Keratinocyte (primary cell): Measurements from ENCODE around the gene FDXR.

Experiments
- CTCF ChIP-seq, 3 experiments: IDR thresholded peaks in 1 of 3; conservative IDR thresholded peaks in 1 of 3; optimal IDR thresholded peaks in 1 of 3; 2 replicates in 2 of 3; 3 replicates in 1 of 3; pipeline versions ENCODE3 to v1.5.1; 2011; ENCODE audit warnings: low read length in 3 of 3, mild to moderate bottlenecking in 3 of 3, moderate library complexity in 2 of 3, control low read depth in 1 of 3, inconsistent platforms in 1 of 3; ENCODE audit not compliant: insufficient read depth in 2 of 3; ENCODE audit errors: extremely low read depth in 1 of 3
- EZH2 ChIP-seq: IDR thresholded peaks from one replicate; pipeline ENCODE4 v1.6.1; 2012; ENCODE audit warnings: inconsistent platforms, mild to moderate bottlenecking, low read length, moderate library complexity

GRCh38 chr17:74831444-74832146 is 41.2 kb downstream of the FDXR start:
- TF ChIP-seq CTCF (optimal IDR thresholded peaks at IDR 0.05 in 1 of 3, IDR thresholded peaks at IDR 0.05 in 1 of 3, conservative IDR thresholded peaks at IDR 0.05 in 1 of 3; ENCODE audit: extremely low read depth in 1 of 3, insufficient read depth in 2 of 3, low read length in 3 of 3) (no peak), EZH2 (no peak)
